Mesenchymal stem cell (in vitro differentiated cells and primary cell): Measurements from ENCODE around the gene ATIC.

ENCODE experiments used
- DNase-seq: peaks from one replicate; pipeline ENCODE4 v3.0.0-alpha.2; 2013
- H2AFZ ChIP-seq: one replicate; pipeline ENCODE4 v1.6.1; 2013; ENCODE audit warnings: low read depth, mild to moderate bottlenecking, control low read depth, inconsistent platforms, low read length, moderate library complexity
- H2AK5ac ChIP-seq: 2 replicates; pipeline ENCODE4 v1.6.1; 2013; ENCODE audit warnings: low read length, moderate library complexity, mild to moderate bottlenecking, inconsistent platforms; ENCODE audit not compliant: severe bottlenecking
- H2BK120ac ChIP-seq: one replicate; pipeline ENCODE4 v1.6.1; 2013; ENCODE audit warnings: low read depth, mild to moderate bottlenecking, inconsistent platforms, low read length, moderate library complexity
- H2BK12ac ChIP-seq, 2 experiments: one replicate each; pipeline ENCODE4 v1.6.1; 2013; ENCODE audit warnings: inconsistent platforms in 2 of 2, low read length in 2 of 2, mild to moderate bottlenecking in 2 of 2, moderate library complexity in 2 of 2, control low read depth in 1 of 2
- H2BK15ac ChIP-seq: one replicate; pipeline ENCODE4 v1.6.1; 2013; ENCODE audit warnings: mild to moderate bottlenecking, low read depth, inconsistent platforms; ENCODE audit not compliant: poor library complexity, severe bottlenecking
- H2BK5ac ChIP-seq: 2 replicates; pipeline ENCODE4 v1.6.1; 2013; ENCODE audit warnings: low read depth, mild to moderate bottlenecking, low read length, control low read depth, inconsistent platforms; ENCODE audit not compliant: poor library complexity, severe bottlenecking
- H3K14ac ChIP-seq, 2 experiments: one replicate each; pipeline ENCODE4 v1.6.1; 2013; ENCODE audit warnings: inconsistent platforms in 2 of 2, low read length in 2 of 2, control low read depth in 1 of 2, mild to moderate bottlenecking in 1 of 2, moderate library complexity in 1 of 2
- H3K18ac ChIP-seq, 2 experiments: one replicate each; pipeline ENCODE4 v1.6.1; 2013; ENCODE audit warnings: inconsistent platforms in 2 of 2, low read length in 2 of 2, control low read depth in 1 of 2, low read depth in 1 of 2, mild to moderate bottlenecking in 1 of 2
- H3K23ac ChIP-seq, 2 experiments: one replicate each; pipeline ENCODE4 v1.6.1; 2013; ENCODE audit warnings: inconsistent platforms in 2 of 2, low read length in 2 of 2, mild to moderate bottlenecking in 2 of 2, moderate library complexity in 2 of 2, control low read depth in 1 of 2
- H3K27ac ChIP-seq: 2 replicates; pipeline ENCODE4 v1.5.1; 2013; ENCODE audit warnings: mild to moderate bottlenecking, moderate library complexity, low read length, control low read depth, inconsistent platforms; ENCODE audit not compliant: poor library complexity, severe bottlenecking
- H3K27me3 ChIP-seq, 2 experiments: 2 replicates each; pipeline versions ENCODE4 v1.6.1 to v1.7.0; 2013; ENCODE audit warnings: low read length in 2 of 2, mild to moderate bottlenecking in 2 of 2, moderate library complexity in 2 of 2, control low read depth in 1 of 2, inconsistent platforms in 1 of 2; ENCODE audit not compliant: control insufficient read depth in 1 of 2, insufficient read depth in 1 of 2
- H3K36me3 ChIP-seq, 2 experiments: 2 replicates each; pipeline versions ENCODE4 v1.6.1 to v1.7.0; 2013; ENCODE audit warnings: low read length in 2 of 2, control low read depth in 1 of 2, inconsistent platforms in 1 of 2, low read depth in 1 of 2, mild to moderate bottlenecking in 1 of 2; ENCODE audit not compliant: insufficient read depth in 2 of 2, control insufficient read depth in 1 of 2
- H3K4ac ChIP-seq, 2 experiments: one replicate each; pipeline ENCODE4 v1.6.1; 2013; ENCODE audit warnings: inconsistent platforms in 2 of 2, low read length in 2 of 2, mild to moderate bottlenecking in 2 of 2, moderate library complexity in 2 of 2, control low read depth in 1 of 2, low read depth in 1 of 2
- H3K4me1 ChIP-seq: 2 replicates; pipeline ENCODE4 v1.6.1; 2013; ENCODE audit warnings: low read depth, low read length, control low read depth; ENCODE audit not compliant: control insufficient read depth, insufficient read depth
- H3K4me2 ChIP-seq: 2 replicates; pipeline ENCODE4 v1.6.1; 2013; ENCODE audit warnings: low read length, mild to moderate bottlenecking, inconsistent platforms; ENCODE audit not compliant: poor library complexity, severe bottlenecking
- H3K4me3 ChIP-seq, 2 experiments: 2 replicates each; pipeline versions ENCODE4 v1.5.1 to v1.7.0; 2013; ENCODE audit warnings: low read length in 2 of 2, mild to moderate bottlenecking in 2 of 2, control low read depth in 1 of 2, low read depth in 1 of 2; ENCODE audit not compliant: insufficient read depth in 1 of 2
- H3K79me1 ChIP-seq: replicated peaks from 2 replicates; pipeline ENCODE4 v1.6.1; 2013; ENCODE audit warnings: mild to moderate bottlenecking, control low read depth, low read length, inconsistent platforms; ENCODE audit not compliant: poor library complexity, severe bottlenecking
- H3K9ac ChIP-seq: 2 replicates; pipeline ENCODE4 v1.7.0; 2013; ENCODE audit warnings: mild to moderate bottlenecking, low read length, moderate library complexity
- H3K9me3 ChIP-seq: 2 replicates; pipeline ENCODE4 v1.7.0; 2013; ENCODE audit warnings: mild to moderate bottlenecking, low read length; ENCODE audit not compliant: control insufficient read depth
- H4K8ac ChIP-seq: one replicate; pipeline ENCODE4 v1.6.1; 2013; ENCODE audit warnings: inconsistent platforms, mild to moderate bottlenecking, low read length, moderate library complexity
- H4K91ac ChIP-seq: one replicate; pipeline ENCODE4 v1.6.1; 2013; ENCODE audit warnings: mild to moderate bottlenecking, low read length, inconsistent platforms
- WGBS: methylation state at CpG from one replicate; pipeline ENCODE4 v1.1.7; 2013; ENCODE audit warnings: mixed read lengths; 5-methylcytosine and 5-hydroxymethylcytosine counted together

Gene ATIC

GRCh38 chr2:215392164-215392563 is 80.3 kb downstream of the ATIC start:
- no peak for DNase-seq
- no peak overlapping the region for H2BK5ac ChIP-seq
- no peak overlapping the region for H3K4ac ChIP-seq
- peaks cover 40 to 98% of the 10 kb centered on the region in 2 experiments for H3K36me3 ChIP-seq
- peak overlapping the region; percentile 63 for H3K27ac ChIP-seq
- H3K23ac ChIP-seq: no peak overlapping the region
- H3K4me3 ChIP-seq: no peak overlapping the region
- no peak overlapping the region for H2BK120ac ChIP-seq
- no peak overlapping the region for H2BK12ac ChIP-seq
- H3K9me3 ChIP-seq: no peaks in the 10 kb centered on the region
- H2AK5ac ChIP-seq: no peak overlapping the region
- no peak overlapping the region for H2AFZ ChIP-seq
- no peak overlapping the region for H2BK15ac ChIP-seq
- H4K8ac ChIP-seq: no peak overlapping the region
- peaks cover 3% of the 10 kb centered on the region for H3K4me1 ChIP-seq
- no peaks in the 10 kb centered on the region for H3K27me3 ChIP-seq
- no peak overlapping the region for H4K91ac ChIP-seq
- no peak overlapping the region for H3K4me2 ChIP-seq
- no peak overlapping the region for H3K18ac ChIP-seq
- H3K14ac ChIP-seq: no peak overlapping the region
- H3K9ac ChIP-seq: peak overlapping the region; percentile 80
- H3K79me1 ChIP-seq: no peaks in the 10 kb centered on the region

GRCh38 chr2:215392687-215393270 is 80.9 kb downstream of the ATIC start:
- no peaks in the 10 kb centered on the region for H3K79me1 ChIP-seq
- H3K27ac ChIP-seq: peak overlapping the region; percentile 39
- peaks cover 5% of the 10 kb centered on the region for H3K4me1 ChIP-seq
- no peak overlapping the region for H2BK5ac ChIP-seq
- no peak overlapping the region for H4K8ac ChIP-seq
- no peak overlapping the region for H4K91ac ChIP-seq
- no peak overlapping the region for H2BK120ac ChIP-seq
- H3K14ac ChIP-seq: no peak overlapping the region
- DNase-seq: no peak
- no peak overlapping the region for H2AFZ ChIP-seq
- no peak overlapping the region for H2BK12ac ChIP-seq
- no peaks in the 10 kb centered on the region for H3K9me3 ChIP-seq
- H3K36me3 ChIP-seq: peaks cover 43 to 98% of the 10 kb centered on the region in 2 experiments
- H2AK5ac ChIP-seq: no peak overlapping the region
- no peak overlapping the region for H3K23ac ChIP-seq
- H3K4me2 ChIP-seq: no peak overlapping the region
- H3K4me3 ChIP-seq: no peak overlapping the region
- H3K4ac ChIP-seq: no peak overlapping the region
- no peak overlapping the region for H3K18ac ChIP-seq
- no peak overlapping the region for H2BK15ac ChIP-seq
- peak overlapping the region; percentile 80 for H3K9ac ChIP-seq
- WGBS: 98% methylated on average over 12 of the region's 12 CpGs
- no peaks in the 10 kb centered on the region for H3K27me3 ChIP-seq

- no peak overlapping the region for H3K23ac ChIP-seq
- H2AK5ac ChIP-seq: no peak overlapping the region
- H2BK5ac ChIP-seq: no peak overlapping the region
- no peak overlapping the region for H2AFZ ChIP-seq
- no peaks in the 10 kb centered on the region for H3K79me1 ChIP-seq
- H2BK15ac ChIP-seq: no peak overlapping the region
- no peak overlapping the region for H2BK120ac ChIP-seq
- no peak for DNase-seq
- no peak overlapping the region for H2BK12ac ChIP-seq
- no peak overlapping the region for H3K4me2 ChIP-seq
- no peak overlapping the region for H4K91ac ChIP-seq
- H3K14ac ChIP-seq: no peak overlapping the region
- peaks cover 42 to 100% of the 10 kb centered on the region in 2 experiments for H3K36me3 ChIP-seq
- peak overlapping the region in 1 of 2 experiments; percentile 2 for H3K4me3 ChIP-seq
- WGBS: 95% methylated on average over 7 of the region's 7 CpGs
- H3K27ac ChIP-seq: peak overlapping the region; percentile 25
- H3K9me3 ChIP-seq: no peaks in the 10 kb centered on the region
- no peak overlapping the region for H4K8ac ChIP-seq
- no peaks in the 10 kb centered on the region for H3K27me3 ChIP-seq
- no peak overlapping the region for H3K4ac ChIP-seq
- H3K9ac ChIP-seq: peak overlapping the region; percentile 80
- no peak overlapping the region for H3K18ac ChIP-seq
- peaks cover 8% of the 10 kb centered on the region for H3K4me1 ChIP-seq
Observed at GRCh38 chr2:215394102-215394805, 82.4 kb downstream of the ATIC start.

GRCh38 chr2:215395687-215396460 is 84.0 kb downstream of the ATIC start:
- 91% methylated on average over 2 of the region's 5 CpGs for WGBS
- Histone ChIP-seq H2AK5ac (no peak overlapping the region), H2BK12ac (no peak overlapping the region), H3K79me1 (no peaks in the 10 kb centered on the region), H3K4ac (no peak overlapping the region), H2AFZ (no peak overlapping the region), H3K36me3 (peaks cover 34 to 96% of the 10 kb centered on the region in 2 experiments), H2BK15ac (no peak overlapping the region), H3K27me3 (no peaks in the 10 kb centered on the region), H4K91ac (no peak overlapping the region), H3K4me2 (no peak overlapping the region), H3K4me1 (peaks cover 8% of the 10 kb centered on the region), H3K27ac (no peak overlapping the region), H2BK5ac (no peak overlapping the region), H3K9ac (peak overlapping the region; percentile 80), H3K23ac (no peak overlapping the region), H3K4me3 (no peak overlapping the region), H3K14ac (no peak overlapping the region), H3K18ac (no peak overlapping the region), H4K8ac (no peak overlapping the region), H2BK120ac (no peak overlapping the region), H3K9me3 (no peaks in the 10 kb centered on the region)
- DNase-seq: no peak
